Mononuclear cell (primary cell): ENCODE results near the gene DLGAP4. TPM values are rescaled to one million over a fixed set of nuclear protein-coding genes. Genes with fewer than 3 reads are reported as not detected.
"Not testable (repeated sequence)": the region's sequence is repeated elsewhere in the genome, so short reads cannot be mapped to it uniquely, and the experiment has no call there.

Experiments
- H3K27me3 ChIP-seq: 2 replicates; pipeline ENCODE4 v1.6.0; 2011; ENCODE audit warnings: low read length, control low read depth; ENCODE audit not compliant: insufficient read depth
- H3K4me1 ChIP-seq: 2 replicates; pipeline ENCODE4 v1.5.1; 2011; ENCODE audit warnings: mild to moderate bottlenecking, low read length, control low read depth; ENCODE audit not compliant: insufficient read depth
- H3K4me3 ChIP-seq: 2 replicates; pipeline ENCODE4 v1.5.1; 2011; ENCODE audit warnings: mild to moderate bottlenecking, low read length, moderate library complexity
- H3K9me3 ChIP-seq: 2 replicates; pipeline ENCODE4 v1.5.1; 2011; ENCODE audit warnings: low read depth, mild to moderate bottlenecking, control low read depth, low read length
- total RNA-seq: library from RNA; depleted of rRNA; stranded (reverse); fragments of >200 nt; gene quantifications from one replicate; pipeline ENCODE4 v1.2.3, GENCODE V29; 2012

Gene DLGAP4
- total RNA-seq, 1 donor: 10.5 TPM

GRCh38 chr20:36519012-36519719 lies 213.0 kb downstream of the DLGAP4 start:
- no peaks in the 10 kb centered on the region for H3K27me3 ChIP-seq
- no peaks in the 10 kb centered on the region for H3K9me3 ChIP-seq
- H3K4me1 ChIP-seq: peaks cover 9% of the 10 kb centered on the region
- H3K4me3 ChIP-seq: no peak overlapping the region

- Histone ChIP-seq H3K27me3 (no peaks in the 10 kb centered on the region), H3K4me3 (no peak overlapping the region), H3K4me1 (peaks cover 9% of the 10 kb centered on the region), H3K9me3 (no peaks in the 10 kb centered on the region)
Observed at GRCh38 chr20:36519944-36520343, 213.8 kb downstream of the DLGAP4 start.

- H3K4me1 ChIP-seq: peaks cover 9% of the 10 kb centered on the region
- no peak overlapping the region for H3K4me3 ChIP-seq
Observed at GRCh38 chr20:36521526-36521925, 215.4 kb downstream of the DLGAP4 start.

GRCh38 chr20:36522412-36522811 lies 216.3 kb downstream of the DLGAP4 start:
- H3K9me3 ChIP-seq, H3K4me1 ChIP-seq, H3K27me3 ChIP-seq, H3K4me3 ChIP-seq: not testable (repeated sequence)

More at GRCh38 chr20:36521526-36521925, 215.4 kb downstream of the DLGAP4 start:
- H3K9me3 ChIP-seq: no peaks in the 10 kb centered on the region
- H3K27me3 ChIP-seq: no peaks in the 10 kb centered on the region

- Histone ChIP-seq H3K4me1 (peaks cover 9% of the 10 kb centered on the region), H3K9me3 (no peaks in the 10 kb centered on the region), H3K27me3 (no peaks in the 10 kb centered on the region), H3K4me3 (no peak overlapping the region)
Observed at GRCh38 chr20:36523341-36523740, 217.2 kb downstream of the DLGAP4 start.

- Histone ChIP-seq H3K4me3 (no peak overlapping the region), H3K4me1 (peaks cover 9% of the 10 kb centered on the region), H3K27me3 (no peaks in the 10 kb centered on the region), H3K9me3 (no peaks in the 10 kb centered on the region)
Observed at GRCh38 chr20:36525620-36526365, 219.7 kb downstream of the DLGAP4 start.

GRCh38 chr20:36526521-36527011 lies 220.4 kb downstream of the DLGAP4 start:
- Histone ChIP-seq H3K4me3 (no peak overlapping the region), H3K9me3 (no peaks in the 10 kb centered on the region), H3K4me1 (peaks cover 9% of the 10 kb centered on the region), H3K27me3 (no peaks in the 10 kb centered on the region)

GRCh38 chr20:36527331-36528125 lies 221.4 kb downstream of the DLGAP4 start:
- H3K27me3 ChIP-seq: no peaks in the 10 kb centered on the region
- no peak overlapping the region for H3K4me3 ChIP-seq
- H3K9me3 ChIP-seq: no peaks in the 10 kb centered on the region
- peaks cover 9% of the 10 kb centered on the region for H3K4me1 ChIP-seq

GRCh38 chr20:36528176-36528874 lies 222.2 kb downstream of the DLGAP4 start:
- Histone ChIP-seq H3K4me3 (no peak overlapping the region), H3K4me1 (peaks cover 2% of the 10 kb centered on the region), H3K9me3 (no peaks in the 10 kb centered on the region), H3K27me3 (no peaks in the 10 kb centered on the region)

GRCh38 chr20:36528875-36529417 lies 222.8 kb downstream of the DLGAP4 start:
- H3K4me1 ChIP-seq: no peaks in the 10 kb centered on the region
- H3K4me3 ChIP-seq: no peak overlapping the region
- H3K9me3 ChIP-seq: no peaks in the 10 kb centered on the region
- H3K27me3 ChIP-seq: no peaks in the 10 kb centered on the region

- H3K9me3 ChIP-seq: no peaks in the 10 kb centered on the region
Observed at GRCh38 chr20:36532388-36532787, 226.2 kb downstream of the DLGAP4 start.

GRCh38 chr20:36532822-36533221 lies 226.7 kb downstream of the DLGAP4 start:
- no peaks in the 10 kb centered on the region for H3K4me1 ChIP-seq
- H3K4me3 ChIP-seq: no peak overlapping the region
- H3K27me3 ChIP-seq: no peaks in the 10 kb centered on the region
- no peaks in the 10 kb centered on the region for H3K9me3 ChIP-seq

More at GRCh38 chr20:36532388-36532787, 226.2 kb downstream of the DLGAP4 start:
- Histone ChIP-seq H3K27me3 (no peaks in the 10 kb centered on the region), H3K4me1 (no peaks in the 10 kb centered on the region), H3K4me3 (no peak overlapping the region)

GRCh38 chr20:36538026-36538722 lies 232.0 kb downstream of the DLGAP4 start:
- H3K4me1 ChIP-seq: peaks cover 4% of the 10 kb centered on the region
- H3K27me3 ChIP-seq: no peaks in the 10 kb centered on the region
- no peaks in the 10 kb centered on the region for H3K9me3 ChIP-seq

More at GRCh38 chr20:36538026-36538722, 232.0 kb downstream of the DLGAP4 start:
- no peak overlapping the region for H3K4me3 ChIP-seq
